ENCODE results near the gene TAX1BP1.

TAX1BP1 gene

DNA sequence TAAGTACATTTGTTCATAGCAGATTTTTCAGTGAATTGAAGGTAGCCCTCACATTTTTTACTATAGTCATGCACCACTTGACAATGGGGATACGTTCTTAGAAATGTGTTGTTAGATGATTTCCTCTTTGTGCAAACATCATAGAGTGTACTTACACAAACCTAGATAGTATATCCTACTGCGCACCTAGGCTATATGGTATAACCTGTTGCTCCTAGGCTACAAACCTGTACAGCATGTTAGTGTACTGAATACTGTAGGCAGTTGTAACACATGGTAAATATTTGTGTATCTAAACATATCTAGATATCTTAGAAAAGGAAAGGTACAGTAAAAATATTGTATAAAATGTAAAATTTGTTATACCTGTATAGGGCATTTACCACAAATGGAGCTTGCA is 41.2 kb downstream of the TAX1BP1 start:
- TF ChIP-seq, protein P1, sequence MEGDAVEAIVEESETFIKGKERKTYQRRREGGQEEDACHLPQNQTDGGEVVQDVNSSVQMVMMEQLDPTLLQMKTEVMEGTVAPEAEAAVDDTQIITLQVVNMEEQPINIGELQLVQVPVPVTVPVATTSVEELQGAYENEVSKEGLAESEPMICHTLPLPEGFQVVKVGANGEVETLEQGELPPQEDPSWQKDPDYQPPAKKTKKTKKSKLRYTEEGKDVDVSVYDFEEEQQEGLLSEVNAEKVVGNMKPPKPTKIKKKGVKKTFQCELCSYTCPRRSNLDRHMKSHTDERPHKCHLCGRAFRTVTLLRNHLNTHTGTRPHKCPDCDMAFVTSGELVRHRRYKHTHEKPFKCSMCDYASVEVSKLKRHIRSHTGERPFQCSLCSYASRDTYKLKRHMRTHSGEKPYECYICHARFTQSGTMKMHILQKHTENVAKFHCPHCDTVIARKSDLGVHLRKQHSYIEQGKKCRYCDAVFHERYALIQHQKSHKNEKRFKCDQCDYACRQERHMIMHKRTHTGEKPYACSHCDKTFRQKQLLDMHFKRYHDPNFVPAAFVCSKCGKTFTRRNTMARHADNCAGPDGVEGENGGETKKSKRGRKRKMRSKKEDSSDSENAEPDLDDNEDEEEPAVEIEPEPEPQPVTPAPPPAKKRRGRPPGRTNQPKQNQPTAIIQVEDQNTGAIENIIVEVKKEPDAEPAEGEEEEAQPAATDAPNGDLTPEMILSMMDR (IDR thresholded peaks at IDR 0.05; ENCODE audit: control extremely low read depth, extremely low read depth, low read depth, missing control alignments), result no peak
- DNase-seq (ENCODE audit: extremely low spot score), result no peak
- POLR2A ChIA-PET, result no interaction called here
- CTCF ChIA-PET, result no interaction called here

GRCh38 chr7:27782849-27783248 is 42.9 kb downstream of the TAX1BP1 start:
- TF ChIP-seq, protein P1 (IDR thresholded peaks at IDR 0.05; ENCODE audit: control extremely low read depth, extremely low read depth, low read depth, missing control alignments), result no peak
- ChIA-PET CTCF (interaction anchor here (0.8 to 1.6 kb wide), 3 partner anchors 8 to 572 kb away, joined by 3 read pairs; no protein-coding TSS in a partner anchor), POLR2A (no interaction called here)
- DNase-seq (ENCODE audit: extremely low spot score), result no peak

GRCh38 chr7:27784399-27785053 is 44.6 kb downstream of the TAX1BP1 start:
- TF ChIP-seq, protein P1 (IDR thresholded peaks at IDR 0.05; ENCODE audit: control extremely low read depth, extremely low read depth, low read depth, missing control alignments), result peak; percentile 18
- peak; percentile 13 for DNase-seq (ENCODE audit: extremely low spot score)
- ChIA-PET CTCF (interaction anchor here (0.8 to 2.4 kb wide), 6 partner anchors 10 to 95 kb away, joined by 3 to 30 read pairs (median 4); no protein-coding TSS in a partner anchor), POLR2A (no interaction called here)

DNA sequence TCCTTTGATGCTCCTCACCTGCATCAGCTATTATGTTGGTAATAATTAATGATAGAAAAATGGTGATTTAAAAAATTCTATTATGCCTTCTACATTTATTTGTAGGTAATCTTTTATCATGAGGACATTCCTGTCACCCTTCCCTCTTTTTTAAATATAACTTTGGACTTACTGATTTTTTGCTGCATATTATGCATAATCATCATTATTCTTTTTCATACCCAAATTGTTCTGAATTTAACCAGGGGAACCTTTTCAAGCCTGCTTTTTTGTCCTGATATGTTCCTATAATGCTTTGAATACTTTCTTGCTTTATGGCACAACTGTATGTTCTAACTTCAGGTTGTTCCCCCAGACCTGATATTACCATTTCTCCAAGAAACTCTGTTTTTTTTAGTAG is 48.5 kb downstream of the TAX1BP1 start:
- ChIA-PET CTCF (interaction anchor here (1.0 to 1.4 kb wide), 2 partner anchors 11 to 42 kb away, joined by 3 to 4 read pairs; no protein-coding TSS in a partner anchor), POLR2A (no interaction called here)
- no peak for DNase-seq (ENCODE audit: extremely low spot score)
- TF ChIP-seq, protein P1 (IDR thresholded peaks at IDR 0.05; ENCODE audit: control extremely low read depth, extremely low read depth, low read depth, missing control alignments), result no peak

GRCh38 chr7:27793780-27794179 is 53.8 kb downstream of the TAX1BP1 start:
- CTCF ChIA-PET, result no interaction called here

DNA sequence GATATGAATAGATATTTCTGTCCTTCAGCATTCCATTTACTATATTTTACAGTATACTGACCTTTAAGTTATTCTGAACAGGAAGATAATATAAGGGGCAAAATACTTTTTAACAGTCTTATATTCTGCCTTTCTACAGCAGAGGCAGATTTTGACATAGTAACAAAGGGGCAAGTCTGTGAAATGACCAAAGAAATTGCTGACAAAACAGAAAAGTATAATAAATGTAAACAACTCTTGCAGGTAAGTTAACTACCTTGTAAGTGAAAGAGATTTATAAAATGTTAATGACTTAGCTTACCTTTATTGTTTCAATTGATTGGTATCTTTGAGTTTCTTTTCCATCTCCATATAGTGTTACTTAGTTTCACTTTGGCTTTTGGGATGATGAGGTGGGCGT is 56.0 kb downstream of the TAX1BP1 start:
- CTCF ChIA-PET, result interaction anchor here (1.3 kb wide), 1 partner anchor 10 kb away, joined by 3 read pairs; no protein-coding TSS in a partner anchor
- POLR2A ChIA-PET, result no interaction called here
- DNase-seq (ENCODE audit: extremely low spot score), result no peak
- TF ChIP-seq, protein P1 (IDR thresholded peaks at IDR 0.05; ENCODE audit: control extremely low read depth, extremely low read depth, low read depth, missing control alignments), result no peak

More at GRCh38 chr7:27793780-27794179, 53.8 kb downstream of the TAX1BP1 start:
- TF ChIP-seq, protein P1 (IDR thresholded peaks at IDR 0.05; ENCODE audit: control extremely low read depth, extremely low read depth, low read depth, missing control alignments), result no peak
- DNase-seq (ENCODE audit: extremely low spot score), result no peak
- POLR2A ChIA-PET, result no interaction called here

Data from GM10248 (cell line).